ENCODE results near the gene AHNAK. TPM values are rescaled to one million over a fixed set of nuclear protein-coding genes. Genes with fewer than 3 reads are reported as not detected.

The AHNAK gene
- total RNA-seq, 1 donor from 2014 or later, result 432 TPM

GRCh38 chr11:62418733-62419132 is 127.9 kb downstream of the AHNAK start, which contains the start of gene SCGB1A1:
TSS of gene SCGB1A1 (plus strand) at chr11:62419033. CDS start at chr11:62419096, 63 bp downstream.
- no peaks in the 10 kb centered on the region for H3K9me3 ChIP-seq (ENCODE audit: control insufficient read depth in 3 of 3, low read length in 3 of 3)
- peak within 1 kb of the TSS; percentile 36 for H3K27ac ChIP-seq (ENCODE audit: low read depth, low read length)
- H3K9ac ChIP-seq (ENCODE audit: low read depth in 1 of 3, low read length in 3 of 3), result no peak within 1 kb of the TSS
- peaks cover 8 to 9% (median 8%) of the 10 kb centered on the region in 3 donors for H3K4me1 ChIP-seq (ENCODE audit: control insufficient read depth in 3 of 3, insufficient read depth in 3 of 3, low read length in 3 of 3)
- no peak within 1 kb of the TSS for H3K4me3 ChIP-seq (ENCODE audit: low read length in 3 of 3)
- no peaks in the 10 kb centered on the region for H3K36me3 ChIP-seq (ENCODE audit: control insufficient read depth in 3 of 3, insufficient read depth in 3 of 3, low read length in 3 of 3)
- no peaks in the 10 kb centered on the region for H3K27me3 ChIP-seq (ENCODE audit: control insufficient read depth in 3 of 3, insufficient read depth in 3 of 3, low read length in 3 of 3)

- H3K27ac ChIP-seq (ENCODE audit: low read depth, low read length), result no peak overlapping the region
- no peaks in the 10 kb centered on the region for H3K27me3 ChIP-seq (ENCODE audit: control insufficient read depth in 3 of 3, insufficient read depth in 3 of 3, low read length in 3 of 3)
- no peak overlapping the region for H3K4me3 ChIP-seq (ENCODE audit: low read length in 3 of 3)
- H3K36me3 ChIP-seq (ENCODE audit: control insufficient read depth in 3 of 3, insufficient read depth in 3 of 3, low read length in 3 of 3), result no peaks in the 10 kb centered on the region
- peaks cover 8 to 9% (median 8%) of the 10 kb centered on the region in 3 donors for H3K4me1 ChIP-seq (ENCODE audit: control insufficient read depth in 3 of 3, insufficient read depth in 3 of 3, low read length in 3 of 3)
- no peak overlapping the region for H3K9ac ChIP-seq (ENCODE audit: low read depth in 1 of 3, low read length in 3 of 3)
- no peaks in the 10 kb centered on the region for H3K9me3 ChIP-seq (ENCODE audit: control insufficient read depth in 3 of 3, low read length in 3 of 3)
Observed at GRCh38 chr11:62418136-62418535, 128.5 kb downstream of the AHNAK start.

GRCh38 chr11:62416596-62416995 is 130.0 kb downstream of the AHNAK start:
- Histone ChIP-seq H3K4me3 (ENCODE audit: low read length in 3 of 3) (no peak overlapping the region), H3K27ac (ENCODE audit: low read depth, low read length) (no peak overlapping the region), H3K9me3 (ENCODE audit: control insufficient read depth in 3 of 3, low read length in 3 of 3) (no peaks in the 10 kb centered on the region), H3K9ac (ENCODE audit: low read depth in 1 of 3, low read length in 3 of 3) (no peak overlapping the region), H3K27me3 (ENCODE audit: control insufficient read depth in 3 of 3, insufficient read depth in 3 of 3, low read length in 3 of 3) (no peaks in the 10 kb centered on the region), H3K4me1 (ENCODE audit: control insufficient read depth in 3 of 3, insufficient read depth in 3 of 3, low read length in 3 of 3) (peaks cover 8 to 9% (median 8%) of the 10 kb centered on the region in 3 donors), H3K36me3 (ENCODE audit: control insufficient read depth in 3 of 3, insufficient read depth in 3 of 3, low read length in 3 of 3) (no peaks in the 10 kb centered on the region)

- no peaks in the 10 kb centered on the region for H3K9me3 ChIP-seq (ENCODE audit: control insufficient read depth in 3 of 3, low read length in 3 of 3)
- no peaks in the 10 kb centered on the region for H3K36me3 ChIP-seq (ENCODE audit: control insufficient read depth in 3 of 3, insufficient read depth in 3 of 3, low read length in 3 of 3)
- no peaks in the 10 kb centered on the region for H3K27me3 ChIP-seq (ENCODE audit: control insufficient read depth in 3 of 3, insufficient read depth in 3 of 3, low read length in 3 of 3)
- peaks cover 0 to 4% (median 3%) of the 10 kb centered on the region in 3 donors for H3K4me1 ChIP-seq (ENCODE audit: control insufficient read depth in 3 of 3, insufficient read depth in 3 of 3, low read length in 3 of 3)
- H3K9ac ChIP-seq (ENCODE audit: low read depth in 1 of 3, low read length in 3 of 3), result no peak overlapping the region
- H3K27ac ChIP-seq (ENCODE audit: low read depth, low read length), result no peak overlapping the region
- H3K4me3 ChIP-seq (ENCODE audit: low read length in 3 of 3), result no peak overlapping the region
Observed at GRCh38 chr11:62413060-62413696, 133.4 kb downstream of the AHNAK start.

GRCh38 chr11:62411524-62411923 is 135.1 kb downstream of the AHNAK start:
- H3K4me1 ChIP-seq (ENCODE audit: control insufficient read depth in 3 of 3, insufficient read depth in 3 of 3, low read length in 3 of 3), result peaks cover 0 to 4% (median 3%) of the 10 kb centered on the region in 3 donors

GRCh38 chr11:62410972-62411371 is 135.6 kb downstream of the AHNAK start:
- Histone ChIP-seq H3K4me3 (ENCODE audit: low read length in 3 of 3) (no peak overlapping the region), H3K27ac (ENCODE audit: low read depth, low read length) (no peak overlapping the region), H3K36me3 (ENCODE audit: control insufficient read depth in 3 of 3, insufficient read depth in 3 of 3, low read length in 3 of 3) (no peaks in the 10 kb centered on the region), H3K27me3 (ENCODE audit: control insufficient read depth in 3 of 3, insufficient read depth in 3 of 3, low read length in 3 of 3) (no peaks in the 10 kb centered on the region), H3K9ac (ENCODE audit: low read depth in 1 of 3, low read length in 3 of 3) (no peak overlapping the region), H3K4me1 (ENCODE audit: control insufficient read depth in 3 of 3, insufficient read depth in 3 of 3, low read length in 3 of 3) (peaks cover 0 to 4% (median 3%) of the 10 kb centered on the region in 3 donors), H3K9me3 (ENCODE audit: control insufficient read depth in 3 of 3, low read length in 3 of 3) (no peaks in the 10 kb centered on the region)

More at GRCh38 chr11:62411524-62411923, 135.1 kb downstream of the AHNAK start:
- H3K9ac ChIP-seq (ENCODE audit: low read depth in 1 of 3, low read length in 3 of 3), result no peak overlapping the region
- H3K9me3 ChIP-seq (ENCODE audit: control insufficient read depth in 3 of 3, low read length in 3 of 3), result no peaks in the 10 kb centered on the region
- H3K36me3 ChIP-seq (ENCODE audit: control insufficient read depth in 3 of 3, insufficient read depth in 3 of 3, low read length in 3 of 3), result no peaks in the 10 kb centered on the region
- H3K27ac ChIP-seq (ENCODE audit: low read depth, low read length), result no peak overlapping the region
- H3K27me3 ChIP-seq (ENCODE audit: control insufficient read depth in 3 of 3, insufficient read depth in 3 of 3, low read length in 3 of 3), result no peaks in the 10 kb centered on the region
- H3K4me3 ChIP-seq (ENCODE audit: low read length in 3 of 3), result no peak overlapping the region

- Histone ChIP-seq H3K9ac (ENCODE audit: low read depth in 1 of 3, low read length in 3 of 3) (no peak overlapping the region), H3K27ac (ENCODE audit: low read depth, low read length) (no peak overlapping the region), H3K36me3 (ENCODE audit: control insufficient read depth in 3 of 3, insufficient read depth in 3 of 3, low read length in 3 of 3) (no peaks in the 10 kb centered on the region), H3K4me3 (ENCODE audit: low read length in 3 of 3) (peak overlapping the region in 1 of 3 donors; percentile 13), H3K27me3 (ENCODE audit: control insufficient read depth in 3 of 3, insufficient read depth in 3 of 3, low read length in 3 of 3) (no peaks in the 10 kb centered on the region), H3K9me3 (ENCODE audit: control insufficient read depth in 3 of 3, low read length in 3 of 3) (no peaks in the 10 kb centered on the region), H3K4me1 (ENCODE audit: control insufficient read depth in 3 of 3, insufficient read depth in 3 of 3, low read length in 3 of 3) (peaks cover 0 to 4% (median 3%) of the 10 kb centered on the region in 3 donors)
Observed at GRCh38 chr11:62409831-62410230, 136.8 kb downstream of the AHNAK start.

GRCh38 chr11:62406034-62406433 is 140.6 kb downstream of the AHNAK start:
- Histone ChIP-seq H3K9me3 (ENCODE audit: control insufficient read depth in 3 of 3, low read length in 3 of 3) (no peaks in the 10 kb centered on the region), H3K27ac (ENCODE audit: low read depth, low read length) (no peak overlapping the region), H3K36me3 (ENCODE audit: control insufficient read depth in 3 of 3, insufficient read depth in 3 of 3, low read length in 3 of 3) (no peaks in the 10 kb centered on the region), H3K9ac (ENCODE audit: low read depth in 1 of 3, low read length in 3 of 3) (no peak overlapping the region), H3K27me3 (ENCODE audit: control insufficient read depth in 3 of 3, insufficient read depth in 3 of 3, low read length in 3 of 3) (no peaks in the 10 kb centered on the region), H3K4me3 (ENCODE audit: low read length in 3 of 3) (no peak overlapping the region), H3K4me1 (ENCODE audit: control insufficient read depth in 3 of 3, insufficient read depth in 3 of 3, low read length in 3 of 3) (peaks cover 14 to 25% (median 16%) of the 10 kb centered on the region in 3 donors)

GRCh38 chr11:62404901-62405300 is 141.7 kb downstream of the AHNAK start:
- H3K36me3 ChIP-seq (ENCODE audit: control insufficient read depth in 3 of 3, insufficient read depth in 3 of 3, low read length in 3 of 3), result no peaks in the 10 kb centered on the region
- peaks cover 26 to 35% (median 27%) of the 10 kb centered on the region in 3 donors for H3K4me1 ChIP-seq (ENCODE audit: control insufficient read depth in 3 of 3, insufficient read depth in 3 of 3, low read length in 3 of 3)
- H3K9me3 ChIP-seq (ENCODE audit: control insufficient read depth in 3 of 3, low read length in 3 of 3), result no peaks in the 10 kb centered on the region

GRCh38 chr11:62404435-62404834 is 142.2 kb downstream of the AHNAK start:
- Histone ChIP-seq H3K27me3 (ENCODE audit: control insufficient read depth in 3 of 3, insufficient read depth in 3 of 3, low read length in 3 of 3) (no peaks in the 10 kb centered on the region), H3K9me3 (ENCODE audit: control insufficient read depth in 3 of 3, low read length in 3 of 3) (no peaks in the 10 kb centered on the region), H3K4me1 (ENCODE audit: control insufficient read depth in 3 of 3, insufficient read depth in 3 of 3, low read length in 3 of 3) (peaks cover 30 to 36% (median 30%) of the 10 kb centered on the region in 3 donors), H3K27ac (ENCODE audit: low read depth, low read length) (no peak overlapping the region), H3K9ac (ENCODE audit: low read depth in 1 of 3, low read length in 3 of 3) (no peak overlapping the region), H3K4me3 (ENCODE audit: low read length in 3 of 3) (no peak overlapping the region), H3K36me3 (ENCODE audit: control insufficient read depth in 3 of 3, insufficient read depth in 3 of 3, low read length in 3 of 3) (no peaks in the 10 kb centered on the region)

More at GRCh38 chr11:62404901-62405300, 141.7 kb downstream of the AHNAK start:
- no peak overlapping the region for H3K9ac ChIP-seq (ENCODE audit: low read depth in 1 of 3, low read length in 3 of 3)
- no peak overlapping the region for H3K4me3 ChIP-seq (ENCODE audit: low read length in 3 of 3)
- no peaks in the 10 kb centered on the region for H3K27me3 ChIP-seq (ENCODE audit: control insufficient read depth in 3 of 3, insufficient read depth in 3 of 3, low read length in 3 of 3)
- H3K27ac ChIP-seq (ENCODE audit: low read depth, low read length), result no peak overlapping the region
